ENCODE measurements around the gene RUNX1. TPM values are rescaled to one million over a fixed set of nuclear protein-coding genes. Genes with fewer than 3 reads are reported as not detected.

Gene RUNX1
- total RNA-seq: 10 to 100 TPM; 29.8 to 70.0 (median 57.4) TPM
- 1 to 10 TPM; 4.8 to 7.7 (median 6.7) TPM for polyA plus RNA-seq
- long read RNA-seq, donor 1, full-length matches to known transcripts: 1 of 1 reads
- long read RNA-seq, donor 1, partial matches to known transcripts: 0 of 1 reads
- long read RNA-seq, donor 1, other reads (novel, unspliced or antisense): 0 of 1 reads
- long read RNA-seq, donor 2, full-length matches to known transcripts: 1 of 1 reads
- long read RNA-seq, donor 2, partial matches to known transcripts: 0 of 1 reads
- long read RNA-seq, donor 2, other reads (novel, unspliced or antisense): 0 of 1 reads

DNA sequence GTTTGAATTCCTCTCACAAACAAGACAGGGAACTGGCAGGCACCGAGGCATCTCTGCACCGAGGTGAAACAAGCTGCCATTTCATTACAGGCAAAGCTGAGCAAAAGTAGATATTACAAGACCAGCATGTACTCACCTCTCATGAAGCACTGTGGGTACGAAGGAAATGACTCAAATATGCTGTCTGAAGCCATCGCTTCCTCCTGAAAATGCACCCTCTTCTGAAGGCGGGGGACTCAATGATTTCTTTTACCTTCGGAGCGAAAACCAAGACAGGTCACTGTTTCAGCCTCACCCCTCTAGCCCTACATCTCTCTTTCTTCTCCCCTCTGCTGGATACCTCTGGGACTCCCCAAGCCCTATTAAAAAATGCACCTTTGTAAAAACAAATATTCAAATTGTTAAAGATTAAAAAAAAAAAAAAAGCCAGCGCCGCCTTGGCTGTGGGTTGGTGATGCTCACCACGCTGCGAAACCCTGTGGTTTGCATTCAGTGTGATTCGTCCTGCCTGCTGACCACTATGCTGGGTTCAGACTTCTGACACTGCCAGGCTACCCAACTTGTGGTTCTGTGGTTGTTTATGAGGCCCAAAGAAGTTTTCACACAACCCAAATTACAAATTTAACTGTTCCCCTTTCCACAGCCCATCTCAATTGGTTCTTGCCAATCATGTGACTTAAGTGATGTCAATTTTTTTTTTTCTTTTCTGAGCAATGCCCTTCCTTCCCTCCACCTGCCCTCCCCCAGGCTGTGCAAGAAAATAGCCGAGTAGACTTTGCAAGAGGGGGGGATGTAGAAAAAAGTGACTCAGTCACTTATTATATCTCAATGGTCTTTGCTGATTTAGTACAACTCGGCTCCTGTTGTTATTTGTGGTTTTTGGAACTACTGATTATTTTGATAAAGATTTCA lies at the start of gene RUNX1:
Gene RUNX1, minus strand, starts transcription at position 597 of the 912 bp plus-strand sequence.
- peak; percentile 90 for DNase-seq
- Histone ChIP-seq H3K9me3 (no peaks in the 10 kb centered on the region), H3K27me3 (replicated peaks in 1 of 7) (peaks cover 0 to 4% (median 0%) of the 10 kb centered on the region in 7 donors), H3K4me1 (peaks cover 24 to 87% (median 78%) of the 10 kb centered on the region in 6 donors), H3K4me3 (peak within 1 kb of the TSS; percentile 32 to 79 (median 49)), H3K36me3 (no peaks in the 10 kb centered on the region), H3K27ac (peak within 1 kb of the TSS; percentile 63 to 97 (median 92))
- TF ChIP-seq, protein P1, sequence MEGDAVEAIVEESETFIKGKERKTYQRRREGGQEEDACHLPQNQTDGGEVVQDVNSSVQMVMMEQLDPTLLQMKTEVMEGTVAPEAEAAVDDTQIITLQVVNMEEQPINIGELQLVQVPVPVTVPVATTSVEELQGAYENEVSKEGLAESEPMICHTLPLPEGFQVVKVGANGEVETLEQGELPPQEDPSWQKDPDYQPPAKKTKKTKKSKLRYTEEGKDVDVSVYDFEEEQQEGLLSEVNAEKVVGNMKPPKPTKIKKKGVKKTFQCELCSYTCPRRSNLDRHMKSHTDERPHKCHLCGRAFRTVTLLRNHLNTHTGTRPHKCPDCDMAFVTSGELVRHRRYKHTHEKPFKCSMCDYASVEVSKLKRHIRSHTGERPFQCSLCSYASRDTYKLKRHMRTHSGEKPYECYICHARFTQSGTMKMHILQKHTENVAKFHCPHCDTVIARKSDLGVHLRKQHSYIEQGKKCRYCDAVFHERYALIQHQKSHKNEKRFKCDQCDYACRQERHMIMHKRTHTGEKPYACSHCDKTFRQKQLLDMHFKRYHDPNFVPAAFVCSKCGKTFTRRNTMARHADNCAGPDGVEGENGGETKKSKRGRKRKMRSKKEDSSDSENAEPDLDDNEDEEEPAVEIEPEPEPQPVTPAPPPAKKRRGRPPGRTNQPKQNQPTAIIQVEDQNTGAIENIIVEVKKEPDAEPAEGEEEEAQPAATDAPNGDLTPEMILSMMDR (IDR thresholded peaks at IDR 0.05 in 8 of 11, conservative IDR thresholded peaks at IDR 0.05 in 3 of 11): peak in 4 of 11 experiments; percentile 18 to 38 (median 30)
- TF ChIP-seq POLR2AphosphoS5 (IDR thresholded peaks at IDR 0.05): peak in 2 of 3 donors; percentile 77 to 81
- TF ChIP-seq POLR2A (IDR thresholded peaks at IDR 0.05): peak; percentile 48 to 63 (median 50)
- intact Hi-C loops (cut with DNase I; ENCODE audit: low total_unique reads): no loop called here
- 17 to 29% (median 19%) methylated on average over 14 of the region's 14 CpGs for WGBS, 5 donors

DNA sequence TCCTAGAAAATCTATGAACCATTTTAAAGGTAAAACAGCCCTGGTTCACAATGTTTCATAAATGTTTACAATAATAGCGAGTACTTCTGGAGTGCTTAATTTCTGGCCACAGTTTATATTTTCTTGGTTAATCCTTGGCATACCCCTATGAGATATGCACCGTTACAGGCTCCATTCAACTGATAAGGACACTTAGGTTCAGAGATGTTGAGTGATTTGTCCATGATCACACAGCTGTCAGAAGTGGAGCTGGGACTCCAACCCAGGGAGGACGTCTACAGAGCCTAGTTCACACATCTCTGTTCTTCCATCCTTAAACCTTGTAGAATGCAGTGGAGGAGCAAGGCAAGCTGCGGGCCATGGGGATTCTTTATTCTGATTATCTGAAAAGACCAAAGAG lies 48.4 kb upstream of the RUNX1 start:
- H3K4me3 ChIP-seq: no peak overlapping the region
- H3K27me3 ChIP-seq (replicated peaks in 1 of 7): peaks cover 0 to 10% (median 0%) of the 10 kb centered on the region in 7 donors
- H3K4me1 ChIP-seq: peaks cover 0 to 8% (median 3%) of the 10 kb centered on the region in 6 donors
- intact Hi-C loops (cut with DNase I; ENCODE audit: low total_unique reads): no loop called here
- H3K36me3 ChIP-seq: no peaks in the 10 kb centered on the region
- 68 to 92% (median 90%) methylated on average over 4 of the region's 4 CpGs for WGBS, 5 donors
- H3K27ac ChIP-seq: no peak overlapping the region
- no peak for TF ChIP-seq POLR2AphosphoS5 (IDR thresholded peaks at IDR 0.05)
- TF ChIP-seq, protein P1 (IDR thresholded peaks at IDR 0.05 in 8 of 11, conservative IDR thresholded peaks at IDR 0.05 in 3 of 11): no peak
- no peaks in the 10 kb centered on the region for H3K9me3 ChIP-seq
- DNase-seq: no peak

DNA sequence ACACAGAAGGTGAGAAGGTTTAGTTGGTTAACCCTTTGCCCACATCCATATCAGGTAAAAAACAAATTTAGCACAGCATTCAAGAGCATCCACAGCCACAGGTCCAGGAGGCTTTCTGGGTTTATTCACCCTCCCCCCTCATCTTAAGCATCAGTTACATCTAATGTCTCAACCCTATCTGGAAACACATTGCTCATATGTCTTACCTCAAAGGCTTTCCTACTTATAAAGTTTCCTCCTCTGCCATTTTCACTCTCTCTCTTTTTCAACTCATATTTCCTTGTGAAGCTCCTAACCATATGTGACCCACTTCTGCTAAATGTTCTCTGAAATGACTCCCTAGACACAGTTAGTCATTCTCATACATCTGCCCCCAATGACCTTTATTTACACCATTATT lies 47.9 kb upstream of the RUNX1 start:
- intact Hi-C loops (cut with DNase I; ENCODE audit: low total_unique reads): no loop called here
- Histone ChIP-seq H3K4me3 (no peak overlapping the region), H3K36me3 (no peaks in the 10 kb centered on the region), H3K27me3 (replicated peaks in 1 of 7) (peaks cover 0 to 10% (median 0%) of the 10 kb centered on the region in 7 donors), H3K9me3 (no peaks in the 10 kb centered on the region), H3K4me1 (peaks cover 0 to 3% (median 0%) of the 10 kb centered on the region in 6 donors), H3K27ac (no peak overlapping the region)
- TF ChIP-seq, protein P1 (IDR thresholded peaks at IDR 0.05 in 8 of 11, conservative IDR thresholded peaks at IDR 0.05 in 3 of 11): no peak
- TF ChIP-seq POLR2A (IDR thresholded peaks at IDR 0.05): no peak
- no peak for TF ChIP-seq POLR2AphosphoS5 (IDR thresholded peaks at IDR 0.05)
- no peak for DNase-seq

DNA sequence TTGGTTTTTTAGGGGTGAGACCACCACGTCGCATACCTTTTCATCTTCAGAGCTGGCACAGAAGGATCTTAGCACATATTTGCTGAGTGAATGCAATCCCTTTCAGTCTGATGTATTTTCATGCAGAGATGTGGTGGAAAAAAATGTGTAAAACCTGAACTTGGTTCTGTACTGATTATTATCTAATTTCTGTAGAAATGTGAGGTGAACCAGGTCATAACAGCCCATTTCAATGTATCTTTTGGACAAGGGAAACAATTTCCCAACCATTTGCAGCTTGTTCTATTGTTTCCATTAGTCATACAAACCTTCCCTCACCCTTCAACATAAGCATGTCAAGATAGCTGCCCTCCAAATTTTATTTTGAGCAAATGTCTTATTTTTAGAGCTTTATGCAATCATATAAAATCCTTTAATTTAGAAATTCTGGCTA lies 46.8 kb upstream of the RUNX1 start:
- no peaks in the 10 kb centered on the region for H3K4me1 ChIP-seq
- intact Hi-C loops (cut with DNase I; ENCODE audit: low total_unique reads): no loop called here
- 83 to 94% (median 88%) methylated on average over 2 of the region's 2 CpGs for WGBS, 5 donors
- no peak overlapping the region for H3K4me3 ChIP-seq
- H3K27ac ChIP-seq: no peak overlapping the region
- no peaks in the 10 kb centered on the region for H3K9me3 ChIP-seq
- no peak for DNase-seq
- H3K27me3 ChIP-seq (replicated peaks in 1 of 7): peaks cover 0 to 6% (median 0%) of the 10 kb centered on the region in 7 donors
- TF ChIP-seq, protein P1 (IDR thresholded peaks at IDR 0.05 in 8 of 11, conservative IDR thresholded peaks at IDR 0.05 in 3 of 11): no peak
- TF ChIP-seq POLR2A (IDR thresholded peaks at IDR 0.05) (no peak), POLR2AphosphoS5 (IDR thresholded peaks at IDR 0.05) (no peak)
- no peaks in the 10 kb centered on the region for H3K36me3 ChIP-seq

All from spleen (tissue), 13 donors.